SH-SY5Y (cell line): ENCODE results near the gene SARNP.

Experiments used
- GATA2 ChIP-seq: IDR thresholded peaks from 2 replicates; pipeline ENCODE4 v1.6.1; 2011; ENCODE audit warnings: mild to moderate bottlenecking, low read depth, low read length
- GATA3 ChIP-seq: IDR thresholded peaks from 2 replicates; pipeline ENCODE4 v1.6.1; 2011; ENCODE audit warnings: low read depth, mild to moderate bottlenecking, low read length, moderate library complexity

- TF ChIP-seq GATA2 (no peak), GATA3 (no peak)
These were observed 13.3 kb upstream of the SARNP start for GRCh38 chr12:55830601-55831446.
